NT2/D1 (cell line): ENCODE results near the gene TOMM40.

Experiments
- SUZ12 ChIP-seq: IDR thresholded peaks from 2 replicates; pipeline ENCODE4 v1.6.1; 2011; ENCODE audit not compliant: insufficient read length, insufficient read depth; ENCODE audit errors: extremely low read depth
- YY1 ChIP-seq: IDR thresholded peaks from 2 replicates; pipeline ENCODE4 v1.6.1; 2011; ENCODE audit not compliant: insufficient read length, insufficient read depth
- ZNF274 ChIP-seq: IDR thresholded peaks from 2 replicates; pipeline ENCODE4 v1.6.1; 2011; ENCODE audit warnings: mild to moderate bottlenecking, low read depth, low read length

- TF ChIP-seq ZNF274 (no peak), YY1 (no peak), SUZ12 (no peak)
Measured at GRCh38 chr19:44882063-44882462, 9.0 kb upstream of the TOMM40 start.
